H1 (cell line): Measurements from ENCODE around the gene POU2AF3. TPM values are rescaled to one million over a fixed set of nuclear protein-coding genes. Genes with fewer than 3 reads are reported as not detected.

Source experiments
- CTCF ChIA-PET: fragments of 300-600 bp; sonication (Branson Sonifier 250); formaldehyde crosslinking; loops from one replicate; lab custom pipeline; 2021; ENCODE audit not compliant: partially characterized antibody; lab: Charles Lee
- POLR2A ChIA-PET: fragments of 300-600 bp; sonication (Branson Sonifier 250); formaldehyde crosslinking; loops from one replicate; lab custom pipeline; 2021; ENCODE audit warnings: inconsistent platforms; ENCODE audit not compliant: partially characterized antibody; lab: Charles Lee
- DNase-seq, 2 experiments: peaks; one replicate each; pipeline versions ENCODE4 v3.0.0 to v3.0.0-alpha.2; 2010 to 2022; ENCODE audit warnings: low spot score in 2 of 2, low read depth in 1 of 2, mixed read lengths in 1 of 2
- FAIRE-seq: peaks from 2 replicates; lab custom pipeline; 2011; peaks lifted over from hg19 to GRCh38; lab: Jason Lieb, UNC
- H2AFZ ChIP-seq: 2 replicates; pipeline ENCODE4 v1.8.1; 2012; ENCODE audit warnings: low read length, inconsistent platforms
- H2AK5ac ChIP-seq: 2 replicates; pipeline ENCODE4 v1.6.1; 2013; ENCODE audit warnings: low read depth, low read length
- H2BK120ac ChIP-seq: replicated peaks from 2 replicates; pipeline ENCODE3; 2013; ENCODE audit warnings: low read depth, low read length, inconsistent platforms
- H2BK12ac ChIP-seq: 2 replicates; pipeline ENCODE4 v1.6.1; 2013; ENCODE audit warnings: low read depth, low read length
- H2BK15ac ChIP-seq: 2 replicates; pipeline ENCODE4 v1.6.1; 2013; ENCODE audit warnings: low read length
- H2BK20ac ChIP-seq: 2 replicates; pipeline ENCODE4 v1.6.1; 2013; ENCODE audit warnings: low read length
- H2BK5ac ChIP-seq: 2 replicates; pipeline ENCODE4 v1.6.1; 2013; ENCODE audit warnings: low read depth, low read length
- H3K14ac ChIP-seq: 2 replicates; pipeline ENCODE4 v1.6.1; 2013; ENCODE audit warnings: inconsistent platforms; ENCODE audit not compliant: insufficient read length
- H3K18ac ChIP-seq: 2 replicates; pipeline ENCODE4 v1.6.1; 2013; ENCODE audit warnings: low read length; ENCODE audit errors: extremely low read depth
- H3K23ac ChIP-seq: 2 replicates; pipeline ENCODE4 v1.6.1; 2013; ENCODE audit warnings: inconsistent platforms; ENCODE audit not compliant: insufficient read length
- H3K23me2 ChIP-seq: 2 replicates; pipeline ENCODE4 v1.6.1; 2013; ENCODE audit warnings: low read depth, low read length
- H3K27ac ChIP-seq: 2 replicates; pipeline ENCODE4 v1.6.1; 2011; ENCODE audit warnings: low read depth, low read length, inconsistent platforms
- H3K27me3 ChIP-seq, 4 experiments: replicated peaks in 1 of 4; 1 replicate in 1 of 4; 2 replicates in 3 of 4; pipeline versions ENCODE4 v1.6.1 to v1.8.1; 2011 to 2013; ENCODE audit warnings: low read length in 3 of 4, mild to moderate bottlenecking in 3 of 4, inconsistent platforms in 2 of 4, mixed read lengths in 2 of 4, moderate library complexity in 1 of 4; ENCODE audit not compliant: control insufficient read depth in 3 of 4, insufficient read depth in 3 of 4; ENCODE audit errors: extremely low read depth in 1 of 4
- H3K36me3 ChIP-seq, 4 experiments: 2 replicates each; pipeline versions ENCODE4 v1.6.1 to v1.8.1; 2011 to 2013; ENCODE audit warnings: mild to moderate bottlenecking in 4 of 4, low read length in 3 of 4, moderate library complexity in 2 of 4, control low read depth in 1 of 4, inconsistent platforms in 1 of 4; ENCODE audit not compliant: insufficient read depth in 4 of 4, control insufficient read depth in 2 of 4
- H3K4ac ChIP-seq: replicated peaks from 2 replicates; pipeline ENCODE3; 2013; ENCODE audit warnings: low read length, low read depth, mixed read lengths, inconsistent platforms; ENCODE audit not compliant: insufficient read length
- H3K4me1 ChIP-seq, 4 experiments: replicated peaks in 1 of 4; 1 replicate in 1 of 4; 2 replicates in 3 of 4; pipeline versions ENCODE4 v1.6.1 to v1.8.1; 2011 to 2013; ENCODE audit warnings: low read length in 3 of 4, inconsistent platforms in 2 of 4, mixed read lengths in 1 of 4; ENCODE audit not compliant: insufficient read depth in 4 of 4, control insufficient read depth in 3 of 4
- H3K4me2 ChIP-seq, 2 experiments: 2 replicates each; pipeline versions ENCODE4 v1.6.1 to v1.8.1; 2011 to 2013; ENCODE audit warnings: low read depth in 2 of 2, low read length in 2 of 2, control low read depth in 1 of 2, inconsistent platforms in 1 of 2, mild to moderate bottlenecking in 1 of 2; ENCODE audit not compliant: insufficient read depth in 1 of 2
- H3K4me3 ChIP-seq, 4 experiments: fragments of 200-600, 300-600 bp in 1 of 4; sonication (generic), shearing (Covaris generic), sonication (Bioruptor Twin) in 1 of 4; 2 replicates each; pipeline versions ENCODE4 v1.5.1 to v1.8.1; 2011 to 2016; ENCODE audit warnings: low read length in 4 of 4, low read depth in 3 of 4, control low read depth in 2 of 4, inconsistent platforms in 2 of 4, mild to moderate bottlenecking in 2 of 4, mixed read lengths in 1 of 4, moderate library complexity in 1 of 4; ENCODE audit not compliant: insufficient read depth in 2 of 4; ENCODE audit errors: extremely low read depth in 1 of 4
- H3K56ac ChIP-seq: replicated peaks from 2 replicates; pipeline ENCODE3; 2013; ENCODE audit warnings: low read depth, mild to moderate bottlenecking, mixed read lengths, low read length, inconsistent platforms; ENCODE audit not compliant: insufficient read length
- H3K79me1 ChIP-seq: 2 replicates; pipeline ENCODE4 v1.6.1; 2013; ENCODE audit warnings: low read depth, low read length, control low read depth
- H3K79me2 ChIP-seq, 2 experiments: 2 replicates each; pipeline versions ENCODE4 v1.6.1 to v1.8.1; 2012 to 2013; ENCODE audit warnings: low read length in 2 of 2, mild to moderate bottlenecking in 2 of 2, inconsistent platforms in 1 of 2; ENCODE audit not compliant: insufficient read depth in 2 of 2, control insufficient read depth in 1 of 2
- H3K9ac ChIP-seq, 4 experiments: replicated peaks in 1 of 4; 1 replicate in 1 of 4; 2 replicates in 3 of 4; pipeline versions ENCODE4 v1.6.1 to v1.8.1; 2011 to 2013; ENCODE audit warnings: low read depth in 3 of 4, low read length in 3 of 4, control low read depth in 2 of 4, mild to moderate bottlenecking in 2 of 4, moderate library complexity in 2 of 4, inconsistent platforms in 1 of 4; ENCODE audit errors: extremely low read depth in 1 of 4
- H3K9me3 ChIP-seq, 2 experiments: 2 replicates each; pipeline versions ENCODE4 v1.6.1 to v1.8.1; 2012 to 2013; ENCODE audit warnings: mild to moderate bottlenecking in 2 of 2, moderate library complexity in 2 of 2, control low read depth in 1 of 2, inconsistent platforms in 1 of 2, low read depth in 1 of 2, low read length in 1 of 2, mixed read lengths in 1 of 2; ENCODE audit not compliant: insufficient read depth in 2 of 2
- H4K20me1 ChIP-seq, 2 experiments: replicated peaks in 1 of 2; 2 replicates each; pipeline versions ENCODE3 to v1.8.1; 2011 to 2013; ENCODE audit warnings: inconsistent platforms in 2 of 2, low read length in 2 of 2, mild to moderate bottlenecking in 1 of 2; ENCODE audit not compliant: insufficient read depth in 2 of 2, control insufficient read depth in 1 of 2
- H4K5ac ChIP-seq: 2 replicates; pipeline ENCODE4 v1.6.1; 2013; ENCODE audit warnings: low read length, low read depth, mixed read lengths, inconsistent platforms; ENCODE audit not compliant: insufficient read length
- H4K8ac ChIP-seq: 2 replicates; pipeline ENCODE4 v1.8.0; 2013; ENCODE audit warnings: mild to moderate bottlenecking, moderate library complexity, low read length, inconsistent platforms; ENCODE audit not compliant: insufficient read depth; ENCODE audit errors: extremely low read depth
- H4K91ac ChIP-seq: replicated peaks from 2 replicates; pipeline ENCODE3; 2013; ENCODE audit warnings: low read length, mixed read lengths, inconsistent platforms; ENCODE audit not compliant: insufficient read length
- EGR1 ChIP-seq: IDR thresholded peaks from 2 replicates; pipeline ENCODE4 v1.6.1; 2011; ENCODE audit warnings: low read depth, low read length, borderline replicate concordance
- WGBS, 2 experiments: shearing (Covaris generic) in 1 of 2; methylation state at CpG; one replicate each; pipeline versions ENCODE4 v1.1.6 to v1.1.7; 2013 to 2015; ENCODE audit warnings: low lambda C conversion rate in 2 of 2, mixed read lengths in 2 of 2, inconsistent platforms in 1 of 2, low coverage in 1 of 2, missing lambda C conversion rate in 1 of 2; ENCODE audit not compliant: insufficient replicate concordance in 2 of 2, insufficient coverage in 1 of 2, insufficient read length in 1 of 2; ENCODE audit errors: extremely low coverage in 1 of 2, missing lambda C conversion rate in 1 of 2; 5-methylcytosine and 5-hydroxymethylcytosine counted together
- polyA plus RNA-seq, 7 experiments: library from polyadenylated mRNA; depleted of rRNA in 3 of 7; stranded (reverse) in 5 of 7; unstranded in 2 of 7; fragments of >200 nt in 5 of 7; fragments of 200-250 nt in 2 of 7; gene quantifications; 1 replicate in 5 of 7; 2 replicates in 1 of 7; 4 replicates in 1 of 7; pipeline versions ENCODE4 v1.2.1 to v1.2.3, GENCODE V29; 2011 to 2013; ENCODE audit warnings: missing spikeins in 2 of 7, mixed read lengths in 2 of 7
- total RNA-seq: library from RNA; stranded (reverse); fragmentation: NEBNext Ultra II Directional; extraction: Animal tissue kit (Norgen Biotek cat#: 25700); gene quantifications from 2 replicates; pipeline ENCODE4 v1.2.1, GENCODE V29; 2021

POU2AF3 gene
- total and polyA plus RNA-seq, 2 of the 8 experiments (the other 6 are each of a cell fraction or from before 2014, with no cell fraction given): 1.2 to 5.7 TPM

DNA sequence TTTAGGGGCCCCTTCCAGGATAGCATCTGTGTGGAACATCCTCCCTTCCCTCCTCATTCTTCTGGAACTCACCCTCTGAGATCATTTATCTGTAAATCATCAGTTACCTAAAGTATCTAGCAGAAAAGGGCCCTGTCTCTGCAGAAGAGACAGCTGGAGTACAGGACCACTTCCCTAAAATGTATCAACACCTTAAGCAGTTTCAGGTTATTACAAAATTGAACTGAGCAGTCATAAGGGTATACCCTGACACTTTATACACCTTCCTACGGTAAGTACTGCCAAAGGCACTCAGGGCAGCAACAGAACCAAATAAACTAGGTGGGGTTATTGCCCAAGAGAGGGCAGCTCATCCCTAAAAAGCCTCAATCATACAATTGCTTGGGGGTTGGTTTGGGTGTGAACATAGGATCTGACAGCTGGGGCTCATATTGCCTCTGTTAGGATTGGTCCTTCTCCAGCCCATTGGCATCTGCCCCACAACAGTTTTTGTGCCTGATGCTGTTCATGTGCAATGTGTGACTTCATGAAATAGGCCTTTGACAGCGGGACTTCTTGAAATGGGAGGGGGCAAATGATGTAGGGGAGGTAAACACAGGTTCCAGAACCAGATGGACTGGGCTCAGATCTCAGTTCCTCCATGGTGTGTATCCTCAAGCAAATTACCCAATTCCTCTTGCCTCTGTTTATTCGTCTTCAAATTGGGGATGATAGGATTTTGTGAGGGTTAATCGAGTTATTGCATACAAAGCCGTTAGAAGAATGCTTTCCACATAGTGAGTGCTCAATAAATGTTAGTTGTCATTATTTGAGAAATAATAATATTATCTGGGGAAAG, 2.9 kb downstream of the POU2AF3 start:
- no peak overlapping the region for H2AK5ac ChIP-seq
- no peaks in the 10 kb centered on the region for H4K20me1 ChIP-seq
- H3K4ac ChIP-seq: no peak overlapping the region
- H3K9ac ChIP-seq: no peak overlapping the region
- no peak overlapping the region for H4K5ac ChIP-seq
- no peak overlapping the region for H3K23ac ChIP-seq
- H2BK5ac ChIP-seq: no peak overlapping the region
- H3K36me3 ChIP-seq: no peaks in the 10 kb centered on the region
- no peak overlapping the region for H3K14ac ChIP-seq
- H3K4me1 ChIP-seq: peaks cover 1 to 9% (median 6%) of the 10 kb centered on the region in 4 experiments; a peak in 6 of 7 replicates
- no peak overlapping the region for H3K27ac ChIP-seq
- H4K91ac ChIP-seq: no peak overlapping the region
- 92% methylated on average over 5 of the region's 5 CpGs; no CpG with 5 or more reads in 1 of the 2 experiments for WGBS, 2 experiments
- H2BK15ac ChIP-seq: no peak overlapping the region
- H3K4me2 ChIP-seq: no peak overlapping the region
- no peak overlapping the region for H3K4me3 ChIP-seq
- peaks cover 0 to 33% (median 16%) of the 10 kb centered on the region in 4 experiments; a peak in 5 of 7 replicates for H3K27me3 ChIP-seq
- CTCF ChIA-PET: interaction anchor here (0.6 to 3.6 kb wide), 4 partner anchors 18 to 252 kb away, joined by 3 to 16 read pairs (median 3); no protein-coding TSS in a partner anchor
- H2BK120ac ChIP-seq: no peak overlapping the region
- no peaks in the 10 kb centered on the region for H3K79me1 ChIP-seq
- H2BK20ac ChIP-seq: no peak overlapping the region
- H3K9me3 ChIP-seq: no peaks in the 10 kb centered on the region
- FAIRE-seq (no peak), DNase-seq (no peak)
- no peaks in the 10 kb centered on the region for H3K79me2 ChIP-seq
- no peak overlapping the region for H3K56ac ChIP-seq
- H4K8ac ChIP-seq: no peak overlapping the region
- H3K23me2 ChIP-seq: peaks cover 17% of the 10 kb centered on the region; the same call in 1 of the 2 replicates
- POLR2A ChIA-PET: interaction anchor here (1.1 kb wide), 1 partner anchor 161 kb away, joined by 3 read pairs; no protein-coding TSS in a partner anchor
- no peak overlapping the region for H2AFZ ChIP-seq
- H3K18ac ChIP-seq: no peak overlapping the region
- H2BK12ac ChIP-seq: no peak overlapping the region
- TF ChIP-seq EGR1: no peak
